Neuronal stem cell (in vitro differentiated cells): Measurements from ENCODE around the gene USF2.
"Not testable (repeated sequence)": the region's sequence is repeated elsewhere in the genome, so short reads cannot be mapped to it uniquely, and the experiment has no call there.

Experiments
- DNase-seq: peaks from one replicate; pipeline ENCODE4 v3.0.0-alpha.2; 2013; ENCODE audit warnings: low spot score
- H2AFZ ChIP-seq: one replicate; pipeline ENCODE4 v1.6.1; 2013; ENCODE audit warnings: mild to moderate bottlenecking, low read length, inconsistent platforms
- H2AK5ac ChIP-seq: 2 replicates; pipeline ENCODE4 v1.6.1; 2013; ENCODE audit warnings: low read depth, mild to moderate bottlenecking, inconsistent platforms, low read length, moderate library complexity, mixed read lengths
- H2BK120ac ChIP-seq: 2 replicates; pipeline ENCODE4 v1.6.1; 2013; ENCODE audit warnings: low read depth, mild to moderate bottlenecking, inconsistent platforms, low read length, moderate library complexity, mixed read lengths
- H2BK12ac ChIP-seq: one replicate; pipeline ENCODE4 v1.6.1; 2013; ENCODE audit warnings: low read length, inconsistent platforms
- H2BK15ac ChIP-seq: 2 replicates; pipeline ENCODE4 v1.6.1; 2013; ENCODE audit warnings: mild to moderate bottlenecking, low read length, inconsistent platforms, mixed read lengths
- H2BK5ac ChIP-seq: one replicate; pipeline ENCODE4 v1.6.1; 2013; ENCODE audit warnings: inconsistent platforms, mild to moderate bottlenecking, low read length, moderate library complexity
- H3K14ac ChIP-seq: one replicate; pipeline ENCODE4 v1.6.1; 2013; ENCODE audit warnings: low read length, inconsistent platforms
- H3K18ac ChIP-seq: 2 replicates; pipeline ENCODE4 v1.6.1; 2013; ENCODE audit warnings: low read length, inconsistent platforms
- H3K23ac ChIP-seq: 2 replicates; pipeline ENCODE4 v1.6.1; 2013; ENCODE audit warnings: low read depth, mild to moderate bottlenecking, mixed read lengths, low read length, inconsistent platforms; ENCODE audit not compliant: poor library complexity
- H3K27ac ChIP-seq: replicated peaks from 3 replicates; pipeline ENCODE4 v1.5.1; 2013; ENCODE audit warnings: low read length, inconsistent platforms
- H3K27me3 ChIP-seq, 3 experiments: 2 replicates each; pipeline ENCODE4 v1.6.1; 2013; ENCODE audit warnings: low read length in 3 of 3, mild to moderate bottlenecking in 2 of 3, inconsistent platforms in 1 of 3, low read depth in 1 of 3, mixed read lengths in 1 of 3, moderate library complexity in 1 of 3; ENCODE audit not compliant: control insufficient read depth in 3 of 3, insufficient read depth in 3 of 3
- H3K36me3 ChIP-seq, 2 donors: replicated peaks in 1 of 2; 2 replicates each; pipeline ENCODE4 v1.6.1; 2013; ENCODE audit warnings: low read length in 2 of 2; ENCODE audit not compliant: control insufficient read depth in 2 of 2, insufficient read depth in 2 of 2
- H3K4ac ChIP-seq: 2 replicates; pipeline ENCODE4 v1.6.1; 2013; ENCODE audit warnings: inconsistent platforms, mild to moderate bottlenecking, low read length, moderate library complexity
- H3K4me1 ChIP-seq, 2 donors: 1 replicate in 1 of 2; 2 replicates in 1 of 2; pipeline ENCODE4 v1.6.1; 2013; ENCODE audit warnings: low read length in 2 of 2, low read depth in 1 of 2; ENCODE audit not compliant: control insufficient read depth in 2 of 2, insufficient read depth in 1 of 2
- H3K4me2 ChIP-seq: one replicate; pipeline ENCODE4 v1.6.1; 2013; ENCODE audit warnings: mild to moderate bottlenecking, low read length, inconsistent platforms; ENCODE audit not compliant: insufficient read depth, poor library complexity, severe bottlenecking
- H3K4me3 ChIP-seq, 2 donors: 2 replicates each; pipeline ENCODE4 v1.5.1; 2013; ENCODE audit warnings: low read length in 2 of 2, mild to moderate bottlenecking in 2 of 2, inconsistent platforms in 1 of 2, moderate library complexity in 1 of 2
- H3K79me1 ChIP-seq: one replicate; pipeline ENCODE4 v1.6.1; 2013; ENCODE audit warnings: low read depth, mild to moderate bottlenecking, inconsistent platforms, low read length, moderate library complexity
- H3K9ac ChIP-seq: one replicate; pipeline ENCODE4 v1.6.1; 2013; ENCODE audit warnings: mild to moderate bottlenecking, low read depth, low read length, inconsistent platforms; ENCODE audit not compliant: poor library complexity
- H3K9me3 ChIP-seq, 2 donors: replicated peaks in 1 of 2; 2 replicates each; pipeline versions ENCODE3 to v1.6.1; 2013; ENCODE audit warnings: low read length in 2 of 2, mild to moderate bottlenecking in 2 of 2, inconsistent platforms in 1 of 2, low read depth in 1 of 2, mixed read lengths in 1 of 2, moderate library complexity in 1 of 2; ENCODE audit not compliant: control insufficient read depth in 2 of 2, insufficient read depth in 1 of 2
- H4K8ac ChIP-seq: one replicate; pipeline ENCODE4 v1.6.1; 2013; ENCODE audit warnings: low read depth, mild to moderate bottlenecking, inconsistent platforms, low read length, moderate library complexity
- H4K91ac ChIP-seq: one replicate; pipeline ENCODE4 v1.6.1; 2013; ENCODE audit warnings: low read length, low read depth, mild to moderate bottlenecking, inconsistent platforms; ENCODE audit not compliant: poor library complexity
- WGBS, 2 donors: extraction: QIAGEN DNeasy Blood & Tissue Kit; methylation state at CpG; one replicate each; pipeline ENCODE4 v1.1.7; 2013; ENCODE audit warnings: missing lambda C conversion rate in 2 of 2, mixed read lengths in 1 of 2; ENCODE audit not compliant: insufficient read length in 2 of 2, insufficient replicate concordance in 1 of 2; ENCODE audit errors: extremely low coverage in 2 of 2; 5-methylcytosine and 5-hydroxymethylcytosine counted together

The USF2 gene

DNA sequence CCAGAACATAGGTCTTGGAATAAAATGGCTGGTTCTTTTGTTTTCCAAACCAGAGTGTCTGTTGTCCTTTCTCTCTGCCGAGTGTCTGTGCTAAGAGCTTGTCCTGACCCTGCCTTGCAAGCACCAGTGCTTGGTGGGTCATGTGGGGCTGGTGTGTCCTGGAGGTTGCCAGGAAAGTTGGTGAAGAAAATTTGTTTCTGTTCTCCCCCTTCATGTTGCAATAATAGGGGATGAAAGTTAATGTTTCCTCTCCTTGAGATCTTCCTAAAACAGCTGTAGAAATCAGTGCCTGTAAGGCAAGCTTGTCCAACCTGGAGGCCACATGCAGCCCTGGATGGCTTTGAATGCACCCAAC, 16.3 kb downstream of the USF2 start:
- Histone ChIP-seq H4K91ac (no peak overlapping the region), H3K27me3 (peaks cover 0 to 10% (median 2%) of the 10 kb centered on the region in 3 experiments), H3K14ac (no peak overlapping the region), H2BK12ac (no peak overlapping the region), H2BK5ac (no peak overlapping the region), H3K36me3 (no peaks in the 10 kb centered on the region), H3K27ac (no peak overlapping the region), H3K9me3 (peaks cover 0 to 3% of the 10 kb centered on the region in 2 donors), H3K23ac (peak overlapping the region; percentile 44), H3K9ac (no peak overlapping the region), H3K4ac (no peak overlapping the region), H2BK120ac (no peak overlapping the region), H3K4me1 (peaks cover 0 to 8% of the 10 kb centered on the region in 2 donors), H3K79me1 (no peaks in the 10 kb centered on the region), H2AK5ac (peak overlapping the region; percentile 51), H3K4me2 (peak overlapping the region; percentile 3), H4K8ac (no peak overlapping the region), H3K4me3 (no peak overlapping the region), H3K18ac (peak overlapping the region; percentile 27), H2AFZ (peak overlapping the region; percentile 53), H2BK15ac (no peak overlapping the region)
- DNase-seq, result no peak
- WGBS, 2 donors, result no CpG with 5 or more reads among the region's 1 CpG

DNA sequence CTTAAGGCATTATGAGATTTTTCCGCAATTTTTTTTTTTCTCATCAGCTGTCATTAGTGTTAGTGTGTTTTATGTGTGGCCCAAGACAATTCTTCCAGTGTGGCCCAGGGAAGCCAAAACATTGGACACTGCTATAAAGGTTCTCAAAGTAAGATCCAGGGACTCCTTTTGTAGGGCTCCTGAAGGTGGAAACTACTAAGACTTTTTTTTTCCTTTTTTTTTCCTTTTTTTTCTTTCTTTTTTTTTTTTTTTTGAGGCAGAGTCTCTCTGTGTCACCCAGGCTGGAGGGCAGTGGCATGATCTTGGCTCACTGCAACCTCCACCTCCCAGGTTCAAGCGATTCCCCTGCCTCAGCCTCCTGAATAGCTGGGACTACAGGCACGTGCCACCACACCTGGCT, 16.7 kb downstream of the USF2 start:
- H4K91ac ChIP-seq, H2AK5ac ChIP-seq, DNase-seq, H3K4me3 ChIP-seq, H3K9ac ChIP-seq, H3K18ac ChIP-seq, H4K8ac ChIP-seq, H3K23ac ChIP-seq, H2BK12ac ChIP-seq, H2BK15ac ChIP-seq, H3K9me3 ChIP-seq, H3K79me1 ChIP-seq, H3K14ac ChIP-seq, H3K4ac ChIP-seq, H3K27ac ChIP-seq, H2AFZ ChIP-seq, H3K4me2 ChIP-seq, H2BK5ac ChIP-seq, H2BK120ac ChIP-seq, H3K36me3 ChIP-seq: not testable (repeated sequence)
- no CpG with 5 or more reads among the region's 3 CpGs for WGBS, 2 donors
- Histone ChIP-seq H3K4me1 (peaks cover 0 to 10% of the 10 kb centered on the region in 2 donors), H3K27me3 (peaks cover 0 to 10% (median 2%) of the 10 kb centered on the region in 3 experiments)

DNA sequence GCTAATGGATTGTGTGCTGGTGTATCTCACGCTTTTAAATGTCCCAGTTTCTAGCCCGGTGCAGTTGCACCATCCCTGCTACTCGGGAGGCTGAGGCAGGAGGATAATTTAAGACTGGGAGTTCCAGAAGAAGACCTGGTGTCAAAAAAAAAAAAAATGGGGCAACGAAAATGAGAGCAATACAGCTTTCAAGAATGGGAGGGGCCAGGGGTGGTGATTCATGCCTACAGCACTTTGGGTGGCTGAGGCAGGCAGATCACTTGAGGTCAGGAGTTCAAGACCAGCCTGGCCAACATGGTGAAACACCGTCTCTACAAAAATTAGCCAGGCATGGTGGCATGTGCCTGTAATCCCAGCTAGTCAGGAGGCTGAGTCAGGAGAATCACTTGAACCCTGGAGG, 17.3 kb downstream of the USF2 start:
- H3K79me1 ChIP-seq, H3K23ac ChIP-seq, H3K4me3 ChIP-seq, H2BK12ac ChIP-seq, H2BK5ac ChIP-seq, H3K9ac ChIP-seq, DNase-seq, H3K36me3 ChIP-seq, H4K8ac ChIP-seq, H2BK15ac ChIP-seq, H2AFZ ChIP-seq, H3K14ac ChIP-seq, H4K91ac ChIP-seq, H3K27ac ChIP-seq, H2AK5ac ChIP-seq, H3K18ac ChIP-seq, H3K4ac ChIP-seq, H2BK120ac ChIP-seq, H3K9me3 ChIP-seq, H3K4me2 ChIP-seq: not testable (repeated sequence)
- WGBS, 2 donors, result no CpG with 5 or more reads among the region's 5 CpGs
- Histone ChIP-seq H3K27me3 (peaks cover 0 to 12% (median 2%) of the 10 kb centered on the region in 3 experiments), H3K4me1 (peaks cover 0 to 15% of the 10 kb centered on the region in 2 donors)

DNA sequence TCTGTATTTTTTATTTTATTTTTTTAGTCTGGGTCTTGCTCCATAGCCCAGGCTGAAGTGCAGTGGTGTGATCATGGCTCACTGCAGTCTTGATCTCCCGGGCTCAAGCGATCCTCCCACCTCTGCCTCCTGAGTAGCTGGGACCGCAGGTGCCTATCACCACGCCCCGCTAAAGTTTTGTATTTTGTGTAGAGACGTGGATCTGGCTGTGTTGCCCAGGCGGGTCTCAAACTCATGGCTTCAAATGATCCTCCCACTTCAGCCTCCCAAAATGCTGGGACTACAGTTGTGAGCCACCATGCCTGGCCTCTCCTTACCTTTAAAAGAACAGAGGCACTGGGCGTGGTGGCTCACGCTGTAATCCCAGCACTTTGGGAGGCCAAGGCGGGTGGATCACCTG, 19.0 kb downstream of the USF2 start:
- Histone ChIP-seq H3K23ac (no peak overlapping the region), H4K91ac (no peak overlapping the region), H3K36me3 (no peaks in the 10 kb centered on the region), H3K79me1 (no peaks in the 10 kb centered on the region), H3K4ac (no peak overlapping the region), H3K18ac (no peak overlapping the region), H2BK120ac (no peak overlapping the region), H3K4me2 (no peak overlapping the region), H2BK12ac (no peak overlapping the region), H3K27ac (no peak overlapping the region), H2AFZ (no peak overlapping the region), H3K9ac (no peak overlapping the region), H3K4me3 (no peak overlapping the region), H3K27me3 (peaks cover 0 to 21% (median 0%) of the 10 kb centered on the region in 3 experiments), H3K4me1 (peaks cover 0 to 12% of the 10 kb centered on the region in 2 donors), H2BK5ac (no peak overlapping the region), H3K14ac (no peak overlapping the region), H2BK15ac (no peak overlapping the region), H4K8ac (no peak overlapping the region), H2AK5ac (no peak overlapping the region), H3K9me3 (no peaks in the 10 kb centered on the region)
- whole genome bisulfite sequencing, 2 donors, result no CpG with 5 or more reads among the region's 10 CpGs
- DNase-seq, result no peak
